Spleen (tissue), 11 donors: ENCODE results near the gene GNG10. TPM values are rescaled to one million over a fixed set of nuclear protein-coding genes. Genes with fewer than 3 reads are reported as not detected.

Experiments
- DNase-seq: peaks from one replicate; pipeline ENCODE4 v3.0.0-alpha.2; 2020
- H3K27ac ChIP-seq, 8 donors: fragments of 200-600 bp; sonication (generic) in 7 of 8; 1 replicate in 4 of 8; 2 replicates in 4 of 8; pipeline versions ENCODE4 v1.5.0 to v1.8.0; 2016 to 2021; ENCODE audit warnings: inconsistent platforms in 4 of 8, mild to moderate bottlenecking in 4 of 8, moderate library complexity in 1 of 8
- H3K27me3 ChIP-seq, 7 donors: fragments of 200-600 bp; sonication (generic) in 6 of 7; replicated peaks in 1 of 7; 1 replicate in 4 of 7; 2 replicates in 3 of 7; pipeline versions ENCODE4 v1.5.0 to v1.8.0; 2016 to 2021; ENCODE audit warnings: inconsistent platforms in 3 of 7, mild to moderate bottlenecking in 1 of 7
- H3K36me3 ChIP-seq, 6 donors: fragments of 200-600 bp; sonication (generic) in 5 of 6; 1 replicate in 4 of 6; 2 replicates in 2 of 6; pipeline versions ENCODE4 v1.5.0 to v1.8.0; 2016 to 2021; ENCODE audit warnings: inconsistent platforms in 2 of 6
- H3K4me1 ChIP-seq, 6 donors: fragments of 200-600 bp; sonication (generic) in 5 of 6; 1 replicate in 3 of 6; 2 replicates in 3 of 6; pipeline versions ENCODE4 v1.5.0 to v1.8.0; 2016 to 2021; ENCODE audit warnings: inconsistent platforms in 3 of 6
- H3K4me3 ChIP-seq, 8 donors: fragments of 200-600 bp; sonication (generic) in 7 of 8; 1 replicate in 4 of 8; 2 replicates in 4 of 8; pipeline versions ENCODE4 v1.5.0 to v1.8.0; 2016 to 2021; ENCODE audit warnings: inconsistent platforms in 4 of 8, mild to moderate bottlenecking in 4 of 8, moderate library complexity in 2 of 8
- H3K9me3 ChIP-seq, 8 donors: fragments of 200-600 bp; sonication (generic) in 7 of 8; 1 replicate in 4 of 8; 2 replicates in 4 of 8; pipeline versions ENCODE4 v1.5.0 to v1.8.0; 2016 to 2021; ENCODE audit warnings: inconsistent platforms in 4 of 8
- POLR2A ChIP-seq, 3 donors: fragments of 450-650 bp; IDR thresholded peaks; one replicate each; pipeline ENCODE4 v1.5.1; 2017; ENCODE audit warnings: antibody characterized with exemption in 3 of 3, mild to moderate bottlenecking in 1 of 3
- POLR2AphosphoS5 ChIP-seq, 3 donors: sonication (generic); formaldehyde crosslinking; IDR thresholded peaks; one replicate each; pipeline ENCODE4 v1.5.1; 2017; ENCODE audit warnings: antibody characterized with exemption in 3 of 3
- WGBS, 5 donors: extraction: QIAGEN DNeasy Blood & Tissue Kit in 3 of 5; methylation state at CpG; one replicate each; pipeline versions ENCODE4 v1.1.5 to v1.1.7; 2013 to 2018; 5-methylcytosine and 5-hydroxymethylcytosine counted together
- intact Hi-C: fragments of 100-400 bp; cut with DNase I; formaldehyde crosslinking; loops from one replicate; pipeline ENCODE4 v1.15.0; 2023; ENCODE audit warnings: low total_unique reads
- polyA plus RNA-seq, 3 donors: library from polyadenylated mRNA; stranded (reverse); fragments of 200-250 nt; gene quantifications; one replicate each; pipeline ENCODE4 v1.2.1, GENCODE V29; 2013
- total RNA-seq, 7 donors: library from RNA; depleted of rRNA in 3 of 7; stranded (reverse); fragments of >200 nt in 3 of 7; fragmentation: NEBNext Ultra II Directional in 4 of 7; extraction: Animal tissue kit (Norgen Biotek cat#: 25700) in 4 of 7; gene quantifications; one replicate each; pipeline versions ENCODE4 v1.1.0 to v1.2.1, GENCODE V29; 2016 to 2021
- TF ChIP-seq, protein P1 (sequence below), 11 experiments: fragments of 200-600 bp in 7 of 11; fragments of 450-650 bp in 4 of 11; sonication (generic) in 4 of 11; IDR thresholded peaks in 8 of 11; conservative IDR thresholded peaks in 3 of 11; 1 replicate in 7 of 11; 2 replicates in 4 of 11; pipeline versions ENCODE4 v1.4.0 to v1.8.0; 2016 to 2021; ENCODE audit warnings: antibody characterized with exemption in 11 of 11, inconsistent platforms in 4 of 11, mild to moderate bottlenecking in 1 of 11
- donor health status: healthy with polysubstance abuse.
- donor health status: DM: no; HTN: no; CAD: no; lungs with moderate emphysema.
- donor health status: DM: no; HTN: no; CAD: no.
- donor health status: Bipolar disorder and iron deficiency.
- donor health status: healthy.
- donor health status: DM: no; HTN: no; CAD: no.
- donor health status: DM: yes; HTN: yes; CAD: no.

The GNG10 gene
- total and polyA plus RNA-seq, 10 donors: 34.0 to 141 (median 52.6) TPM

DNA sequence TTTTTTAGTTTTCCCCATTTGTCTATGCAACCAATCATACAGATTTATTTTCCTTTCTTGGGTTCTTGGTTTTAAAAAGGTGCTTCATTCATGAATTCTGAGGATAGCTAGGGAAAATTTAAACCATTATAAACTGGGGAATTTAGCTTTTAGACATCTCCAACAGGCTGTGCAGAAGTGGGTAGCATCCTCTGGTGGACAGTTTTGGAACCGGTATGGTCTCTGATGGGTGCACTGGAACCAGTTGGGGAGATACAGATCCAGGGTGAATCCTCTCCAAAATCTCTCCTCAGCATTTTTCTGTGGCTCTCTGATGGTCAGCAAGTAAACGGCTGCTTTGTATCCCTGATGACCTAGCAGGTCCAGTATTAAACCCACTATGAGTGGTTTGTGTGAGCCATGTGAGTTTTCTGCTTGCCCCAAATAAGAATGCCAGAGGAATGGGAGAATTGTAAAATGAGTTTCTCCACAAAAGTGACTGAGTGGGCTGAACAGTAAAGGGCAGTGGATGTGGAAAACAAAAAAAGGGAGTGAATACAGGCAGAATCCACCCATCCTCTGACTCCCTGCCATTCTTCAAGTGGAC is 39.4 kb upstream of the GNG10 start:
- TF ChIP-seq, protein P1, sequence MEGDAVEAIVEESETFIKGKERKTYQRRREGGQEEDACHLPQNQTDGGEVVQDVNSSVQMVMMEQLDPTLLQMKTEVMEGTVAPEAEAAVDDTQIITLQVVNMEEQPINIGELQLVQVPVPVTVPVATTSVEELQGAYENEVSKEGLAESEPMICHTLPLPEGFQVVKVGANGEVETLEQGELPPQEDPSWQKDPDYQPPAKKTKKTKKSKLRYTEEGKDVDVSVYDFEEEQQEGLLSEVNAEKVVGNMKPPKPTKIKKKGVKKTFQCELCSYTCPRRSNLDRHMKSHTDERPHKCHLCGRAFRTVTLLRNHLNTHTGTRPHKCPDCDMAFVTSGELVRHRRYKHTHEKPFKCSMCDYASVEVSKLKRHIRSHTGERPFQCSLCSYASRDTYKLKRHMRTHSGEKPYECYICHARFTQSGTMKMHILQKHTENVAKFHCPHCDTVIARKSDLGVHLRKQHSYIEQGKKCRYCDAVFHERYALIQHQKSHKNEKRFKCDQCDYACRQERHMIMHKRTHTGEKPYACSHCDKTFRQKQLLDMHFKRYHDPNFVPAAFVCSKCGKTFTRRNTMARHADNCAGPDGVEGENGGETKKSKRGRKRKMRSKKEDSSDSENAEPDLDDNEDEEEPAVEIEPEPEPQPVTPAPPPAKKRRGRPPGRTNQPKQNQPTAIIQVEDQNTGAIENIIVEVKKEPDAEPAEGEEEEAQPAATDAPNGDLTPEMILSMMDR (IDR thresholded peaks at IDR 0.05 in 8 of 11, conservative IDR thresholded peaks at IDR 0.05 in 3 of 11): peak in 7 of 11 experiments; percentile 31 to 76 (median 46)
- no peak for TF ChIP-seq POLR2AphosphoS5 (IDR thresholded peaks at IDR 0.05)
- no peaks in the 10 kb centered on the region for H3K4me1 ChIP-seq
- no peaks in the 10 kb centered on the region for H3K36me3 ChIP-seq
- H3K9me3 ChIP-seq: no peaks in the 10 kb centered on the region
- intact Hi-C loops: no loop called here
- DNase-seq: no peak
- H3K4me3 ChIP-seq: no peak overlapping the region
- no peak overlapping the region for H3K27ac ChIP-seq
- 23 to 47% (median 36%) methylated on average over 2 of the region's 2 CpGs for WGBS, 5 donors
- peaks cover 0 to 8% (median 0%) of the 10 kb centered on the region in 7 donors for H3K27me3 ChIP-seq

DNA sequence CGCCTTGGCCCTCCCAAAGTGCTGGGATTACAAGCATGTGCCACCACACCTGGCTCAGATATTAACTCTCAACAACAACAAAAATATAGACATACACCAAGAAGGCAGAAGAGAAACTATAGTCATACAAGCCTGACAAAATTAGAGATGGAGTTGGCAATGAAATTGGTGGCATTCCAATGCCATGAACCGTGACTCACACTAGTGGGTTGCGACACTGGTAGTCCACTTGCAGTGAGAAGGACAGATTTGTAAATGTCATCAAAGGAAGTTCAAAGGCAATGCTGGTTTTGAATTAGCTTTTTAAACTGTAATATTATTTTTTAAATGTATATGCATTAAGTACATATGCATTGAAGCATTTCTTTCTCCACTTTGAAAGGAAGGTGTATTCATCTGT is 38.8 kb upstream of the GNG10 start:
- intact Hi-C loops: no loop called here
- Histone ChIP-seq H3K36me3 (no peaks in the 10 kb centered on the region), H3K9me3 (no peaks in the 10 kb centered on the region), H3K27ac (no peak overlapping the region), H3K27me3 (peaks cover 0 to 8% (median 0%) of the 10 kb centered on the region in 7 donors), H3K4me3 (no peak overlapping the region), H3K4me1 (no peaks in the 10 kb centered on the region)
- DNase-seq: no peak
- WGBS, 5 donors: 69 to 87% (median 75%) methylated on average over 3 of the region's 3 CpGs
- TF ChIP-seq POLR2AphosphoS5 (IDR thresholded peaks at IDR 0.05) (peak in 1 of 3 donors; percentile 30), POLR2A (IDR thresholded peaks at IDR 0.05) (no peak)

DNA sequence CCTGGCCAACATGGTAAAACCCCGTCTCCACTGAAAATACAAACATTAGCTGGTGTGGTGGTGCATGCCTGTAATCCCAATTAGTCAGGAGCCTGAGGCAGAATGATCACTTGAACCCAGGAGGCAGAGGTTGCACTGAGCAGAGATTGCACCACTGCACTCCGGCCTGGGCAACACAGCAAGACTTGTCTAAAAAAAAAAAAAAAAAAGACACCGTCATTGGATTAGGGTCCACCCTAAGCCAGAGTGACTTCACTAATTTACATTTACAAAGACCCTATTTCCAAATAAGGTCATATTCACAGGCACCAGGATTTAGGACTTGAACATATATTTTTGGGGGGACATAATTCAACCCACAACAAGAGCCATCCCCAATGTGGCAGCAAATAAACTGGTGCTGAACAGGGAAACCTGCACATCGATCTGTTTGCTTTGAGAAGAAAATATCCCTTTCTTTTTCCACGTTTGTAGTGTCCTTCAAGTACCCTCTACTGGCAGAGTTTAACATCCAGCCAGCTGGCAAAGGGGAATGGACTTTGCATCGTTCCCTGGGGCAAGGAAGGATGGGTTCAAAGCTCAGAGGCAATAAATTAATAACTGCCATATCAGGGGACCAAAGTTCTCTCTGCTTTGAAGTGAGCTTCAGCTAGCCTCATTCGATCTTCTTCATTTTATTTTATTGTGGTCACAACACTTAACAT is 34.0 kb upstream of the GNG10 start:
- H3K4me1 ChIP-seq: peaks cover 5 to 18% (median 16%) of the 10 kb centered on the region in 6 donors
- H3K27ac ChIP-seq: no peak overlapping the region
- WGBS, 5 donors: 77 to 88% (median 84%) methylated on average over 7 of the region's 7 CpGs
- intact Hi-C loops: no loop called here
- TF ChIP-seq POLR2AphosphoS5 (IDR thresholded peaks at IDR 0.05) (no peak), POLR2A (IDR thresholded peaks at IDR 0.05) (no peak)
- TF ChIP-seq, protein P1 (IDR thresholded peaks at IDR 0.05 in 8 of 11, conservative IDR thresholded peaks at IDR 0.05 in 3 of 11): no peak
- no peaks in the 10 kb centered on the region for H3K36me3 ChIP-seq
- H3K4me3 ChIP-seq: no peak overlapping the region
- DNase-seq: no peak
- no peaks in the 10 kb centered on the region for H3K27me3 ChIP-seq
- H3K9me3 ChIP-seq: no peaks in the 10 kb centered on the region

DNA sequence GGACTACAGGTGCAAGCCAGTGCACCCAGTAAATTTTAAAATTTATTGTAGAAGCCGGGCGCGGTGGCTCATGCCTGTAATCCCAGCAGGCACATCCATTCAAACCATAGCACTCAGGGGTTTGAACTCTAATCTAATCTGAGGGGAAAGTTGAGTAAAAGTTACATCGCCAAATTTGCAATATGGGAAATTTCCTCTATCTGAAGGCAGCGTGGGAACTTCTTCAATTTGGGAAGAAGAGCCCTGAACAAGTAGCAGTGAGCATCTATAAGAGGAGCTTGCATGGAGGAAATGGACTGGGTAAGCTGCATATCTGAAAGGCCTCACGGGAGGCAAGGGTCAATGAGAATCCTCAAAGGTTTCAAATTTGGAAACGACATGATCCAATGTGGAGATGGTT is 33.0 kb upstream of the GNG10 start:
- H3K27ac ChIP-seq: no peak overlapping the region
- no peaks in the 10 kb centered on the region for H3K27me3 ChIP-seq
- TF ChIP-seq, protein P1 (IDR thresholded peaks at IDR 0.05 in 8 of 11, conservative IDR thresholded peaks at IDR 0.05 in 3 of 11): no peak
- H3K4me3 ChIP-seq: no peak overlapping the region
- DNase-seq: no peak
- H3K4me1 ChIP-seq: peaks cover 5 to 28% (median 25%) of the 10 kb centered on the region in 6 donors
- intact Hi-C loops: no loop called here
- H3K9me3 ChIP-seq: no peaks in the 10 kb centered on the region
- WGBS, 5 donors: 78 to 87% (median 81%) methylated on average over 7 of the region's 7 CpGs
- no peaks in the 10 kb centered on the region for H3K36me3 ChIP-seq
